ENCODE measurements around the gene PSMB5.

Gene PSMB5

GRCh38 chr14:23034498-23035302 is at the start of gene PSMB5:
Gene PSMB5 (minus strand): TSS chr14:23034900. CDS start chr14:23034881, 19 bp downstream.
- DNase-seq, result no peak

- DNase-seq, result no peak
Measured at GRCh38 chr14:23080474-23080873, 45.8 kb upstream of the PSMB5 start.

- no peak for DNase-seq
Measured at GRCh38 chr14:23079716-23080115, 45.0 kb upstream of the PSMB5 start.

GRCh38 chr14:23078692-23079116 is 44.0 kb upstream of the PSMB5 start:
- DNase-seq, result no peak

- no peak for DNase-seq
Measured at GRCh38 chr14:23077962-23078361, 43.3 kb upstream of the PSMB5 start.

DNA sequence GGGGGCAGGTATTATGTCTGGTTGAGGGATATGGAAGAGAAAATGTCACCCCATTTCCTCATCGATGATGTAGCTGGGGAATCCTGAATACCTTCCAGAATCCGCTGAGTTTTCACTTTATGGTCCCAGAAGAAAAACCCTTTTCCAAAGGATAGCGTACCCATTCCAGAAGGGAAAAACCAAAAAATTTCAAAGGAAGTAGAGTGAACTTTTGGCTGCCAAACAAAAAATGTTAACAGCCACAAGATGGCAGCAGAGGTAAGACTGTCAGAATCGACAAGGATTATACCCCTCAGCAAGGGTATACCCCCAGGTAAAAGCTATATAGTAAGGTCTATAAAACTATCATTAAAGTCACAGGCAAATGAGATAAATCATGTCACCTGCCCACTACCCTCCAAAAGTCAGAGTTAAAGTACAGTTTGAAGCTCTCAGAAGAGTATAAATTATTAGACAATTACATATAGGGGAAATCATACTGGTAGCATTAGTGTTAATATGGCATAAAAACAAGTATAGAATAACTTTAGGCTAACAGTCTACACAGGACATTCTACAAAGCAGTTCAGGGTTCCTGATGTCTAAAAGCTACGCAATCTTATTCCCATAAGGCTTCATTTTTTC is 42.2 kb upstream of the PSMB5 start:
- no peak for DNase-seq

GRCh38 chr14:23074906-23075305 is 40.2 kb upstream of the PSMB5 start:
- DNase-seq, result no peak

GRCh38 chr14:23071921-23072539 is 37.3 kb upstream of the PSMB5 start:
- no peak for DNase-seq

DNA sequence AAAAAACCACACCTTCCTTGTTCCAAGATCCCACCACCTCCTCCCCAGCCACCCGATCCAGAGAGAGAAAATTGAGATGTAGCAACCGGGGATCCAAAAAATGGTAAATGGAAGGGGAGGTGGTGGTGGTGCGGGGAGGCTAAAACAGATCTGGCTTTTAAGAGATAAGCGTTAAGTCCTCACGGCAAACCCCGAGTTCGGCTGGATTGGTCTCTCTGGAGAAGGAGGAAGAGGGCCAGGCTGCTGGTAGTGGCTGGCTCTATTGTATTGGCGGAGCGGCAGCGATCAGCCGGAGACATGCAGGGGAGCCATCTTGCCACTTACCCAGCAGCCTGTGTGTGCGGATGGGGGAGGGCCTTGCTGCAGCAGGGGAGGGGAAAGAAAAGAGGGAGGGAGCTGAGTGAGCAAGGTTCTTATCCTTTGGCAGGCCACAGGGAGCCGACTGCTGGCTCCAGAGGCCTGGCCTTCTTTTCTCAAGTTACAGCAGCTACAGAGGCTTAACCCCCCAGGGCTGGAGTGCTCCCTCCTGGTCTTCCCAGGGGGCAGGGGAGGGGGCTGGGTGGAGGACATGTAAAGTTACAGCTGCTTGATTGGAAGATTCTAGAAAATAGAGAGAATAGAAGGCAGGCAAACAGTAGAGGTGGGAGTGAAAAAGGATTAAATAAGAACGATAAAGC is 36.7 kb upstream of the PSMB5 start:
- DNase-seq, result no peak

- no peak for DNase-seq
Measured at GRCh38 chr14:23070262-23071129, 35.8 kb upstream of the PSMB5 start.

DNA sequence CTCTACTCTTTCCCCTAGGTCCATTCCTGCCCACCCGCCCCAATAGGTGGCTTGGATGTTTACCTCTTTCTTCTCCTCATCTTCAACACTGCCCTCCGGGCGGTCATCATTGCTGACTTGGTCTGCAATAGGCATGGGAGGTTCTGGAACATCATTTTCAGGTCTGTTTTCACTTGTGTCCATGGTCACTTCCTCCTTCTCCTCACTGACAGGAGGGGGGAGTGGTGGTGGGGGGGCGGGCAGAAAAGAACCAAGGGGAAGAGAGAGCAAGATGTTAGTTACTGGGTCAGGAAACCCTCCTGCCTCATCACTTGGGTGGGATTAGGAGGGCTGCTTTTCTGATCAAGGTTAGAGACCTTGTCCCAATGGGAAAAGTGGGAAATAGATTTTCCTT is 34.7 kb upstream of the PSMB5 start:
- no peak for DNase-seq

- DNase-seq, result no peak
Measured at GRCh38 chr14:23068789-23069412, 34.2 kb upstream of the PSMB5 start.

GRCh38 chr14:23067847-23068788 is 33.4 kb upstream of the PSMB5 start:
- no peak for DNase-seq

DNA sequence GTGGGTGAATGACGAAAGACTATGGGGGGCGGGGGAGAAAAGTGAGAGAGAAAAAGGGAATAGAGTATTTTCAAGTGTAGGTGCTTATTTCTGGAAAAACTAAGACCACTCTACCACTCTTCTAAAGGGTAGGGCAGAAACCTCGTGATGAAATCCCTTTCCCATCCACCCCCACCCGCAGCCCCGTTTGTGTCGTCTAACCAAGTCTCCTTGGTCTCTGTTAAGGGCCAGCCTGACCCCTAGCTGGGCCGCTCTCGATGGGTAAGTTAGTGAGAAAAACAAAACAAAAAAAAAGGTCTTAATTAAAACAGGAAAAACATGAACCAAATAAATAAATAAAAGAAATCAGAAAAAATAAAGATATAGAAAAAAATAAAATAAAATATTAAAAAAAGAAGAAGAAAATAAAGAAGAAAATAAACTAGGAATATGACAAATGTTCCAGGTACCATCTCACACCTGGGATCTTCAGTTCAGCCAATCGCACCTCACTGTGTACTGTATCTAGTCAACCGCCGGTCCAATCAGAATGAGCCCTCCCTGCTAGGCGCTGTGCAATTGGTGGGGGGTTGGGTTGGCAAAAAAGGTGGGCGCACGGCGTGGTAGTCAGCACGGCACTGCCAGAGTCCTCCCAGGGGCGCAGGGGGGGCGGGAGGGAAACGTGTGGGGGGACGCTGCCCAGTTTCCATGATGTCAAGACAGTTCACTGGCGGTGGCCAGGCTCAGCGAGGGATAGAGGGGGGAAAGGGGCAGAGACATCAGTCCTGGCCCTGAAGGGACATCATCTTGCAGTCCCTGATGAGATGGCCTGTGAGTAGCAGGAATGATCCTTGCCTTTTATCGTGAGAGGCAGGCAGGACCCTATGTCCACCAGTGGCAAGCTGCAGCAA is 32.4 kb upstream of the PSMB5 start:
- no peak for DNase-seq

- DNase-seq, result no peak
Measured at GRCh38 chr14:23066368-23066767, 31.7 kb upstream of the PSMB5 start.

GRCh38 chr14:23063601-23064000 is 28.9 kb upstream of the PSMB5 start:
- DNase-seq, result no peak

DNA sequence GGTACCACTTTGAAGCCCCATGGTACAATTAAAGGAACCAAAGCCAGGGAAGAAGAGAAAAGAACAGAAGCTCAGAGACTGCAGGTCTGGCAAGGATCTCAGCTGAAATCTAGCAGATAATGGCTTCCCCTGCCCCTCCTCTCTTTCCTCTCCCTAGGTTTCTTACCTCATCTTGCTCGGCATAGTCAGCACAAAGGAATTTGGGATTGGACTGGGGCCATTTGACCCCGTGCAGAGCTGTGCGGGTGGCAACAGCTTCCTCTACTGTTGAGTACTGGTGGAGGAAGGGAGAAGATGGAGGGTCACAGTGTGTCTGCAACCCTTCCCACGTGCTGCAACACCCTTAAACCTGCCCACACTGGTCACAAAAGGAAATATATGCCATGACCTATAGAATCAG is 27.3 kb upstream of the PSMB5 start:
- DNase-seq, result no peak

DNA sequence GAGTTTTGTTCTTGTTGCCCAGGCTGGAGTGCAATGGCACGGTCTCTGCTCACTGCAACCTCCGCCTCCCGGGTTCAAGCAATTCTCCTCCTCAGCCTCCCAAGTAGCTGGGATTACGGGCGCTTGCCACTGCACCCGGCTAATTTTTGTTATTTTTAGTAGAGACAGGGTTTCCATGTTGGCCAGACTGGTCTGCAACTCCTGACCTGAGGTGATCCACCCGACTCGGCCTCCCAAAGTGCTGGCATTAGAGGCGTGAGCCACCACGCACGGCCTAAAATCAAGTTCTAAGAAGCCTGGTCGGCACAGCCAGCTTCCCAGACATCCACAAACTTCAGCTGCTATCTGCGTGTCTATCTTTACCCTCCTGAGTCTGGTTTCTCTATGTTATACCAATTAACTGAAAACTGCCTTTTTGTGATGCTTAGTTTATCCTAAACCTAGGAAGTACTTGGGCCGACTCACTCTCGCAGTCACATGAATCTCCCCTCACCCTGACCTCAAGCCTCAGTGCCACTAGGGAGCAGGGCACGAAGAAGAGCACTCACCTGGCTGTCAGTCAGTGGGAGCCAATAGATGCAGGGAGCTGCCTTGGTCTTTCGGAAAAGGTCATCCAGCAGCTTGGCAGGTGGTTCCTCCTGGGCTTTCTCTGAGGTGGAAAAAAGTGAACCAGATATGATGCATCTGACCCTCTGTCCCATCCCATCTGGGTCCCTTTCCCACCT is 26.0 kb upstream of the PSMB5 start:
- DNase-seq, result no peak

All from stimulated activated naive CD4-positive, alpha-beta T cell (primary cell).